Keratinocyte (primary cell): ENCODE results near the gene GLI2. TPM values are rescaled to one million over a fixed set of nuclear protein-coding genes. Genes with fewer than 3 reads are reported as not detected.

Source experiments
- DNase-seq: peaks from one replicate; pipeline ENCODE4 v3.0.0-alpha.2; 2011; ENCODE audit warnings: low read depth, missing footprints, low spot score
- FAIRE-seq: peaks from 2 replicates; lab custom pipeline; 2011; peaks lifted over from hg19 to GRCh38; lab: Jason Lieb, UNC
- H2AFZ ChIP-seq: 2 replicates; pipeline ENCODE4 v1.6.0; 2012; ENCODE audit warnings: low read length, control low read depth, inconsistent platforms; ENCODE audit not compliant: control insufficient read depth
- H3K27ac ChIP-seq: 2 replicates; pipeline ENCODE4 v1.5.1; 2011; ENCODE audit warnings: low read length; ENCODE audit not compliant: control insufficient read depth, insufficient read depth
- H3K27me3 ChIP-seq: 3 replicates; pipeline ENCODE4 v1.6.0; 2011; ENCODE audit warnings: low read length; ENCODE audit not compliant: control insufficient read depth, insufficient read depth; ENCODE audit errors: extremely low read depth
- H3K36me3 ChIP-seq, 2 experiments: 2 replicates in 1 of 2; 3 replicates in 1 of 2; pipeline ENCODE4 v1.5.1; 2011; ENCODE audit warnings: low read length in 2 of 2, mild to moderate bottlenecking in 1 of 2; ENCODE audit not compliant: control insufficient read depth in 2 of 2, insufficient read depth in 2 of 2; ENCODE audit errors: extremely low read depth in 1 of 2
- H3K4me1 ChIP-seq: 3 replicates; pipeline ENCODE4 v1.5.1; 2011; ENCODE audit warnings: low read length; ENCODE audit not compliant: control insufficient read depth, insufficient read depth; ENCODE audit errors: extremely low read depth
- H3K4me2 ChIP-seq: 3 replicates; pipeline ENCODE4 v1.6.0; 2011; ENCODE audit warnings: low read depth, low read length; ENCODE audit not compliant: control insufficient read depth, insufficient read depth; ENCODE audit errors: extremely low read depth
- H3K4me3 ChIP-seq, 3 experiments: fragments of 200-600 bp in 1 of 3; sonication (generic) in 1 of 3; 2 replicates in 2 of 3; 3 replicates in 1 of 3; pipeline ENCODE4 v1.5.1; 2011 to 2016; ENCODE audit warnings: low read length in 3 of 3, mild to moderate bottlenecking in 3 of 3, control low read depth in 2 of 3, inconsistent platforms in 1 of 3, low read depth in 1 of 3, mixed read lengths in 1 of 3, mixed run types in 1 of 3, moderate library complexity in 1 of 3; ENCODE audit not compliant: control insufficient read depth in 2 of 3, insufficient read depth in 2 of 3; ENCODE audit errors: extremely low read depth in 1 of 3
- H3K79me2 ChIP-seq: 2 replicates; pipeline ENCODE4 v1.6.0; 2012; ENCODE audit warnings: low read length; ENCODE audit not compliant: control insufficient read depth, insufficient read depth
- H3K9ac ChIP-seq: 3 replicates; pipeline ENCODE4 v1.6.0; 2011; ENCODE audit warnings: low read length; ENCODE audit not compliant: control insufficient read depth, insufficient read depth; ENCODE audit errors: extremely low read depth
- H3K9me1 ChIP-seq: 3 replicates; pipeline ENCODE4 v1.6.0; 2011; ENCODE audit warnings: low read length; ENCODE audit not compliant: control insufficient read depth, insufficient read depth; ENCODE audit errors: extremely low read depth
- H3K9me3 ChIP-seq: 2 replicates; pipeline ENCODE4 v1.5.1; 2012; ENCODE audit warnings: low read depth, low read length; ENCODE audit not compliant: control insufficient read depth
- H4K20me1 ChIP-seq: 3 replicates; pipeline ENCODE4 v1.6.0; 2011; ENCODE audit warnings: low read length; ENCODE audit not compliant: control insufficient read depth, insufficient read depth; ENCODE audit errors: extremely low read depth
- EZH2 ChIP-seq: IDR thresholded peaks from one replicate; pipeline ENCODE4 v1.6.1; 2012; ENCODE audit warnings: inconsistent platforms, mild to moderate bottlenecking, low read length, moderate library complexity
- dilution Hi-C: fragments of 300-500 bp; cut with MboI; formaldehyde crosslinking; loops from one replicate; pipeline ENCODE4 v1.7.0; 2020; ENCODE audit warnings: low sequenced_read_pairs; ENCODE audit not compliant: extremely low pct_ligation_motif_present
- polyA plus RNA-seq, 5 experiments: library from polyadenylated mRNA; depleted of rRNA in 3 of 5; stranded (reverse) in 3 of 5; stranded (forward) in 1 of 5; unstranded in 1 of 5; fragments of >200 nt; gene quantifications; 1 replicate in 1 of 5; 2 replicates in 3 of 5; 3 replicates in 1 of 5; pipeline versions ENCODE4 v1.2.1 to v1.2.3, GENCODE V29; 2011 to 2012; ENCODE audit warnings: missing spikeins in 2 of 5, low read depth in 1 of 5, low replicate concordance in 1 of 5
- TF ChIP-seq, protein P1 (sequence below), 3 experiments: IDR thresholded peaks in 1 of 3; conservative IDR thresholded peaks in 1 of 3; optimal IDR thresholded peaks in 1 of 3; 2 replicates in 2 of 3; 3 replicates in 1 of 3; pipeline versions ENCODE3 to v1.5.1; 2011; ENCODE audit warnings: low read length in 3 of 3, mild to moderate bottlenecking in 3 of 3, moderate library complexity in 2 of 3, control low read depth in 1 of 3, inconsistent platforms in 1 of 3; ENCODE audit not compliant: insufficient read depth in 2 of 3; ENCODE audit errors: extremely low read depth in 1 of 3

The GLI2 gene
- polyA plus RNA-seq, 1 donor (not counting 4 experiments of a cell fraction or from before 2014, with no cell fraction given): 0.04 TPM

GRCh38 chr2:120764991-120765677 lies 29.5 kb downstream of the GLI2 start:
- H3K9me3 ChIP-seq: no peaks in the 10 kb centered on the region
- H3K9ac ChIP-seq: no peak overlapping the region
- no peak for TF ChIP-seq EZH2
- TF ChIP-seq, protein P1, sequence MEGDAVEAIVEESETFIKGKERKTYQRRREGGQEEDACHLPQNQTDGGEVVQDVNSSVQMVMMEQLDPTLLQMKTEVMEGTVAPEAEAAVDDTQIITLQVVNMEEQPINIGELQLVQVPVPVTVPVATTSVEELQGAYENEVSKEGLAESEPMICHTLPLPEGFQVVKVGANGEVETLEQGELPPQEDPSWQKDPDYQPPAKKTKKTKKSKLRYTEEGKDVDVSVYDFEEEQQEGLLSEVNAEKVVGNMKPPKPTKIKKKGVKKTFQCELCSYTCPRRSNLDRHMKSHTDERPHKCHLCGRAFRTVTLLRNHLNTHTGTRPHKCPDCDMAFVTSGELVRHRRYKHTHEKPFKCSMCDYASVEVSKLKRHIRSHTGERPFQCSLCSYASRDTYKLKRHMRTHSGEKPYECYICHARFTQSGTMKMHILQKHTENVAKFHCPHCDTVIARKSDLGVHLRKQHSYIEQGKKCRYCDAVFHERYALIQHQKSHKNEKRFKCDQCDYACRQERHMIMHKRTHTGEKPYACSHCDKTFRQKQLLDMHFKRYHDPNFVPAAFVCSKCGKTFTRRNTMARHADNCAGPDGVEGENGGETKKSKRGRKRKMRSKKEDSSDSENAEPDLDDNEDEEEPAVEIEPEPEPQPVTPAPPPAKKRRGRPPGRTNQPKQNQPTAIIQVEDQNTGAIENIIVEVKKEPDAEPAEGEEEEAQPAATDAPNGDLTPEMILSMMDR (optimal IDR thresholded peaks at IDR 0.05 in 1 of 3, IDR thresholded peaks at IDR 0.05 in 1 of 3, conservative IDR thresholded peaks at IDR 0.05 in 1 of 3; ENCODE audit: extremely low read depth in 1 of 3, insufficient read depth in 2 of 3, low read length in 3 of 3): no peak
- no peak for DNase-seq
- H3K36me3 ChIP-seq: no peaks in the 10 kb centered on the region
- no peak overlapping the region for H3K4me3 ChIP-seq
- H3K27me3 ChIP-seq: peaks cover 7% of the 10 kb centered on the region
- no peak overlapping the region for H3K27ac ChIP-seq
- H3K4me2 ChIP-seq: no peak overlapping the region
- no peaks in the 10 kb centered on the region for H4K20me1 ChIP-seq
- no peak overlapping the region for H2AFZ ChIP-seq
- no peak for FAIRE-seq
- no peaks in the 10 kb centered on the region for H3K9me1 ChIP-seq
- dilution Hi-C loops: no loop called here
- H3K79me2 ChIP-seq: no peaks in the 10 kb centered on the region
- H3K4me1 ChIP-seq: no peaks in the 10 kb centered on the region

DNA sequence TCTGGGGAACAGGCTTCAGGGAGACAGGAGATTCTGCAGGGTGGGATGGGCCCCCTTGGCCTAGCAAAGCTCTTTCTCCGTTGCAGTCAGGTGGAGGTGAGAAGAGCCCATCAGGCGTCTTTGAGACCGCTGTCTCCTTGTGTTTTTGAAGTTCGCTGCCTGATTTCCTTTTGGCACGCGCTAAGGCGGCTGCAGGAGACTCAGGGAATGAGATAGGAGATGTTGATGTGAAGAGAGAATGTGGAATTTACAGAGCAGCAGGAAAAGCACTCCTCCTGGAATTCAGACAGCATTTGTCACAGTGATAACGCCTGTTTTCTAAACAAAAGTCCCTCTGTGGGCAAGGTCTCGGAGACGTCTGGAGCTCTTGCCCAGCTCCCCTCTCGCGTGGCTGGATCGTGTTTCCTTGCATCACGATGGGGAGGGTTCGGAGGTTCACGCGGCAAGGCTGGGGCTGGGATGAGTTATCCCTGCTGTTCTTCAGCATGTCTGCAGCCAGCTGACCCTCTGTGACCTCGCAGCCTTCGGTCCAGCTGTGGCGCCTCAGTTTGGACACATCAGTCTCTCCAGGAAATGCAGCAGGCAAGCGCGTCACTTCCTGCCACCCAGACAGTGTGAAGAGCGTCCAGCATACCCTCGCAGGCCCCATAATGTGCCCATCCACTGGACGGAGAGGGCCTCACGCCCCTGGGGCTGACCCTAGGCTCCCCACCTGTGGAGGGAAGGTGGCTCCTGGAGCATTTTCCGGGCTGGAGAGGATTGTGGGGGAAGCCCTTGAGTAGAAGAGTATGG lies 30.2 kb downstream of the GLI2 start:
- TF ChIP-seq, protein P1 (optimal IDR thresholded peaks at IDR 0.05 in 1 of 3, IDR thresholded peaks at IDR 0.05 in 1 of 3, conservative IDR thresholded peaks at IDR 0.05 in 1 of 3; ENCODE audit: extremely low read depth in 1 of 3, insufficient read depth in 2 of 3, low read length in 3 of 3): no peak
- TF ChIP-seq EZH2: no peak
- Histone ChIP-seq H3K27me3 (peaks cover 7% of the 10 kb centered on the region), H3K79me2 (no peaks in the 10 kb centered on the region), H3K9ac (no peak overlapping the region), H3K4me2 (no peak overlapping the region), H3K36me3 (no peaks in the 10 kb centered on the region), H4K20me1 (no peaks in the 10 kb centered on the region), H3K9me1 (no peaks in the 10 kb centered on the region), H3K4me1 (no peaks in the 10 kb centered on the region), H3K4me3 (no peak overlapping the region), H3K9me3 (no peaks in the 10 kb centered on the region), H2AFZ (no peak overlapping the region), H3K27ac (no peak overlapping the region)
- dilution Hi-C loops: no loop called here
- DNase-seq: no peak
- FAIRE-seq: no peak
